ENCODE data around the gene KCTD11. TPM values are rescaled to one million over a fixed set of nuclear protein-coding genes. Genes with fewer than 3 reads are reported as not detected.

Gene KCTD11
- total RNA-seq, 2 donors from 2014 or later, result 13.3 to 20.2 TPM

GRCh38 chr17:7355573-7355972, 3.6 kb downstream of the KCTD11 start:
- Histone ChIP-seq H3K36me3 (no peaks in the 10 kb centered on the region), H3K9me3 (no peaks in the 10 kb centered on the region), H3K4me1 (ENCODE audit: control insufficient read depth in 1 of 2, low read depth in 2 of 2) (peaks cover 16 to 29% of the 10 kb centered on the region in 2 donors), H3K27ac (no peak overlapping the region), H3K27me3 (replicated peaks; ENCODE audit: insufficient read depth) (no peaks in the 10 kb centered on the region), H3K4me3 (no peak overlapping the region)
- DNase-seq (ENCODE audit: low spot score) (no peak), ATAC-seq (ENCODE audit: insufficient number of reproducible peaks, low FRiP score, low read depth) (no peak)
- no peak for TF ChIP-seq CTCF (IDR thresholded peaks at IDR 0.05)

GRCh38 chr17:7356072-7356549, 4.1 kb downstream of the KCTD11 start:
- Histone ChIP-seq H3K4me3 (no peak overlapping the region), H3K36me3 (no peaks in the 10 kb centered on the region)

GRCh38 chr17:7356756-7357155, 4.8 kb downstream of the KCTD11 start:
- no peak for DNase-seq (ENCODE audit: low spot score)
- ATAC-seq (ENCODE audit: insufficient number of reproducible peaks, low FRiP score, low read depth), result no peak
- H3K4me3 ChIP-seq, result no peak overlapping the region

More at GRCh38 chr17:7356072-7356549, 4.1 kb downstream of the KCTD11 start:
- ATAC-seq (ENCODE audit: insufficient number of reproducible peaks, low FRiP score, low read depth) (no peak), DNase-seq (ENCODE audit: low spot score) (no peak)
- no peaks in the 10 kb centered on the region for H3K9me3 ChIP-seq
- H3K27ac ChIP-seq, result no peak overlapping the region
- peaks cover 16 to 29% of the 10 kb centered on the region in 2 donors for H3K4me1 ChIP-seq (ENCODE audit: control insufficient read depth in 1 of 2, low read depth in 2 of 2)
- peak; percentile 82 for TF ChIP-seq CTCF (IDR thresholded peaks at IDR 0.05)
- no peaks in the 10 kb centered on the region for H3K27me3 ChIP-seq (replicated peaks; ENCODE audit: insufficient read depth)

GRCh38 chr17:7357381-7357780, 5.4 kb downstream of the KCTD11 start:
- Histone ChIP-seq H3K27ac (no peak overlapping the region), H3K4me1 (ENCODE audit: control insufficient read depth in 1 of 2, low read depth in 2 of 2) (peaks cover 16 to 29% of the 10 kb centered on the region in 2 donors), H3K27me3 (replicated peaks; ENCODE audit: insufficient read depth) (no peaks in the 10 kb centered on the region), H3K9me3 (no peaks in the 10 kb centered on the region), H3K4me3 (no peak overlapping the region), H3K36me3 (no peaks in the 10 kb centered on the region)
- no peak for TF ChIP-seq CTCF (IDR thresholded peaks at IDR 0.05)
- DNase-seq (ENCODE audit: low spot score) (no peak), ATAC-seq (ENCODE audit: insufficient number of reproducible peaks, low FRiP score, low read depth) (no peak)

More at GRCh38 chr17:7356756-7357155, 4.8 kb downstream of the KCTD11 start:
- Histone ChIP-seq H3K36me3 (no peaks in the 10 kb centered on the region), H3K27me3 (replicated peaks; ENCODE audit: insufficient read depth) (no peaks in the 10 kb centered on the region), H3K27ac (no peak overlapping the region), H3K4me1 (ENCODE audit: control insufficient read depth in 1 of 2, low read depth in 2 of 2) (peaks cover 16 to 29% of the 10 kb centered on the region in 2 donors), H3K9me3 (no peaks in the 10 kb centered on the region)
- TF ChIP-seq CTCF (IDR thresholded peaks at IDR 0.05), result no peak

GRCh38 chr17:7361906-7362305, 9.9 kb downstream of the KCTD11 start:
- H3K9me3 ChIP-seq, result no peaks in the 10 kb centered on the region
- no peaks in the 10 kb centered on the region for H3K4me1 ChIP-seq (ENCODE audit: control insufficient read depth in 1 of 2, low read depth in 2 of 2)
- no peaks in the 10 kb centered on the region for H3K27me3 ChIP-seq (replicated peaks; ENCODE audit: insufficient read depth)
- no peak for ATAC-seq (ENCODE audit: insufficient number of reproducible peaks, low FRiP score, low read depth)
- no peak for TF ChIP-seq CTCF (IDR thresholded peaks at IDR 0.05)
- H3K36me3 ChIP-seq, result no peaks in the 10 kb centered on the region
- DNase-seq (ENCODE audit: low spot score), result no peak
- H3K4me3 ChIP-seq, result no peak overlapping the region
- H3K27ac ChIP-seq, result no peak overlapping the region

Data from thoracic aorta (tissue), 2 donors.